Brain microvascular endothelial cell (primary cell): Measurements from ENCODE around the gene IWS1.
"Not testable (repeated sequence)": the region's sequence is repeated elsewhere in the genome, so short reads cannot be mapped to it uniquely, and the experiment has no call there.

ENCODE experiments used
- DNase-seq: peaks from one replicate; pipeline ENCODE4 v3.0.0-alpha.2; 2020
- H3K27ac ChIP-seq: fragments of 250-450 bp; sonication (Bioruptor Pico); 2 replicates; pipeline ENCODE4 v1.5.1; 2020; ENCODE audit warnings: mild to moderate bottlenecking, moderate library complexity
- H3K27me3 ChIP-seq: fragments of 250-450 bp; sonication (Bioruptor Pico); replicated peaks from 2 replicates; pipeline ENCODE4 v1.5.1; 2020; ENCODE audit warnings: mild to moderate bottlenecking
- H3K36me3 ChIP-seq: fragments of 250-450 bp; sonication (Bioruptor Pico); replicated peaks from 2 replicates; pipeline ENCODE4 v1.5.1; 2020; ENCODE audit warnings: mild to moderate bottlenecking
- H3K4me3 ChIP-seq: 2 replicates; pipeline ENCODE4 v1.5.1; 2011; ENCODE audit warnings: low read depth, mild to moderate bottlenecking, control low read depth, low read length, moderate library complexity
- CTCF ChIP-seq: IDR thresholded peaks from 2 replicates; pipeline ENCODE4 v1.5.1; 2011; ENCODE audit warnings: low read depth, mild to moderate bottlenecking, moderate library complexity, low read length, control low read depth, inconsistent platforms; ENCODE audit errors: missing control alignments
- in situ Hi-C: cut with HindIII; loops from 2 replicates; pipeline ENCODE4 v1.10.0; 2017; ENCODE audit warnings: low sequenced_read_pairs, low pct_ligation_motif_present

Gene IWS1

DNA sequence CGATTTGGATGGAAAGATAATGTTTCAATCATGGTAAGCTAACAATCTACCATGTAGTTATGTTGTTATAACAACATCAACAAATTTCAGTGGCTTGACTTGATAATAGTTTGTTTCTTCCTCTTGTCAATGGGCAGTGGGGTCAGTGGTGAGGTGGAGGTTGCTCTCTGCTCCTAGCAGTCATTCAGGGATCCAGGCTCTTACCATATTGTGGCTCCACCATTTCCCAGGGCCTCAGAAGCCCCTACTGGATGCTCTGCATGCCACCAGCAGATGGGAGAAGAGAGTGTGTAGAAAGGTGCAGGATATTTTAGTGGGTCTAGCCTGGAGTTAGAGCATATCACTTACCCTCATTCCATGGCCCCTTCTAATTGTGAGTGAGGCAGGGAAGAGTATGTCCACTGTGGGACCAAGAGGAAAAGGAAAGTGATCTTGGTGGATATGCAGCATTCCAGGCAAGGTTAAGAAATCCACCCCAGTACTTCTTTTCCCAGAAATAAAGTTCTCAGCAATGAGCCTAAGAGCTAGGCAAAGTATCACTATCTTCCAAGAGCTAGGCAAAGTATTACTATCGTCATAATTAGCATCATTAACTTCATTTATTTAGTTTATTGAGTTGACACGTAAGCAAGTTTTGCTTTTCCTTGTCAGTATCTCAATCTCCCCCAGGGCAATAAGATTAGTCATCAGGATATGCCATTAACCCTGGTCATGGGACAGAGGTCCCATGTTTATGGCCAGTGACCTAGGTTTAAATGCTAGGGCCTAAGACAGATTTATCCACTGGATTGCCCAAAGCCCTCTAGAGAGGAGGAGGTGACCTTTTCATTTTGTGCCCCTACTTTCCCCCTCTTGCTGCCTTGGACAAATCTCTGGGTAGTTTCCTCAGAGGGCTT lies 4.2 kb upstream of the IWS1 start:
- DNase-seq: no peak
- Histone ChIP-seq H3K4me3 (no peak overlapping the region), H3K27me3 (no peaks in the 10 kb centered on the region), H3K27ac (no peak overlapping the region), H3K36me3 (no peaks in the 10 kb centered on the region)
- in situ Hi-C loops: no loop called here
- peak; percentile 22 for TF ChIP-seq CTCF

GRCh38 chr2:127529416-127529815 lies 3.1 kb upstream of the IWS1 start:
- H3K27me3 ChIP-seq, H3K36me3 ChIP-seq, H3K4me3 ChIP-seq, DNase-seq, H3K27ac ChIP-seq, in situ Hi-C loops: not testable (repeated sequence)

- Histone ChIP-seq H3K36me3 (no peaks in the 10 kb centered on the region), H3K27ac (no peak overlapping the region), H3K27me3 (no peaks in the 10 kb centered on the region), H3K4me3 (no peak overlapping the region)
- DNase-seq: no peak
- TF ChIP-seq CTCF: no peak
- in situ Hi-C loops: no loop called here
Observed at GRCh38 chr2:127528487-127528886, 2.2 kb upstream of the IWS1 start.

DNA sequence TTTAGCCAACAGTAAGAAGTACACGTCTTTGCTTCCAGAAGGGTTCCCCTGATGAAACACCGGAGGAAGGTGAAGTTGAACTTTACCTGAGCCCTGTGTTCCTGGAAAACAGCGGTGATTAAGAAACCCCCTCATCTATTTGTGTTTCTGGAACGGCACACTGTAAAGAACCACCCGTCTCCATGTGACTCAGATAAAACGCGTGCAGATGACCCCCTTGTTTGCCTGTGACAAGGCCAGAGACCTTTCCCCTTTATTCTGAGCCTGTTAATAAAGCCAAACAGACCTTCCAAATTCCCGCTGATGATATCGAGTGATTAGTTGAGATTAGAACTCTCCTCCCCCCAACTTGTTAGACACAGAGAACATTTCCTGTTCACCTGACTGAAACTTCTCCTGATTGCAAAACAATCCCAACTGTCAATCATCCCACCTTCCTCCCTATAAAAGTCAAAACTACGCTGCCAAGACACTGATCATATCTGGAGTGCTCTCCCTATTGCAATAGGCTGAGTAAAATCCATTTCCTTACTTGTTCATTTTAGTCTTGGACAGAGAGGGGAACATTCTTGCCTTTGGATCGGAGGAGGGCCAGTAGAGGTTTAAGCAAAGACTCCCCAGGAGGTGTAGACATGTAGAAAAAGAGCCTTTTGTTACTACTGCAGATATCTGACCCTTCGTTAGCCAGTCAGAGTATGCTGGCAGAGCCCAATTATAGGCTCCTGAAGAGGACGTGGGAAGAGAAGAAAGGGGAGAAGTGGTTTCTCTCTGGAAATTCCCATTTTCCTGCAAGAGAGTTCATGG lies 914 bp upstream of the IWS1 start:
- peak overlapping the region; percentile 86 for H3K4me3 ChIP-seq
- peaks cover 8% of the 10 kb centered on the region for H3K36me3 ChIP-seq
- no peak for TF ChIP-seq CTCF
- no peak for DNase-seq
- H3K27ac ChIP-seq: peak overlapping the region; percentile 98
- in situ Hi-C loops: no loop called here
- H3K27me3 ChIP-seq: no peaks in the 10 kb centered on the region

DNA sequence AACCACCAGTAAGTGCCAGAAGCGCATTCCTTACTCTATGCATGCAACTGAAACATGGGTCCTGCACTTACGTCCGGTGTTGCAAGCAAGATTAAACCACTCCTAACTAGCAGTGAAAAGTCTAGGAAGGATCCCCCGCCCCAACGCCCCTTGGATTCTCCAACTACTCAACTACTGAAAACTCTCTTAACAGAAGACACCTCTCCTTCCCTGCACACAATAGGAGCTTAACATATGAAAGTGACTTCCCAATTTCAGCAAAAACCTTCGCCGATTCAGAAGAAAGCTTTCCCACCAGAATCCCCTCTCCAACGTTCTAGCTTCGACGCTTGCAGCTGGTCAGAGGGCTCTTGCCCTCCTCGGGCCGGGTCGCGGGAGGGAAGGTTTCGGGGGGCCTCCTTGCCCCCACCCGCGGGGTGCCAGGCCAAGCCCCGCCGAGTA lies 578 bp downstream of the IWS1 start:
- Histone ChIP-seq H3K27ac (peak overlapping the region; percentile 98), H3K4me3 (peak overlapping the region; percentile 86), H3K36me3 (peaks cover 14% of the 10 kb centered on the region), H3K27me3 (no peaks in the 10 kb centered on the region)
- TF ChIP-seq CTCF: no peak
- in situ Hi-C loops: no loop called here
- peak; percentile 32 for DNase-seq

- DNase-seq, in situ Hi-C loops, H3K27ac ChIP-seq: not testable (repeated sequence)
Observed at GRCh38 chr2:127524198-127524834, 2.0 kb downstream of the IWS1 start.

More at GRCh38 chr2:127524198-127524834, 2.0 kb downstream of the IWS1 start:
- H3K4me3 ChIP-seq, H3K27me3 ChIP-seq: not testable (repeated sequence)
- H3K36me3 ChIP-seq: peaks cover 17% of the 10 kb centered on the region
